ENCODE data around the gene GPR87.

Gene GPR87

DNA sequence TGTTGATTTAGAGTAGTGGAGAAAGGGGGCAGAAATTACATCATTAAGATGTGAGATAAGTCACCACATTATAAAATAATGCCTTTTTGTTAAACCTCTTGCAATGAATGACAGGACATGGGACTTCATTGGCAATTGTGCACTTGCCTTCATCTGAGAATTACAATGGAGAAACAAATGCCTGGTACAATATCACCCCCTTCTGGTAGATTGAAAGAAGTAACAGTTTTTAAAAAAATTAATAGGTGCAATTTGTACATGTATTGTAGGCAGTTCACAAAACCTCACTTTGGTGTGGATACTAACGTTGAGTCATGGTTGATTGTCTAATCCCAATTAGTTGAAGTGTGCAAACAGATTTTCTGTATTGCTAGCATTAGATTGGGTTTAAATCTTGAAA is 33.7 kb downstream of the GPR87 start:
- DNase-seq (ENCODE audit: low read depth), result no peak

- DNase-seq (ENCODE audit: low read depth), result no peak
Measured at GRCh38 chr3:151281671-151282324, 34.8 kb downstream of the GPR87 start.

- DNase-seq (ENCODE audit: low read depth), result no peak
Measured at GRCh38 chr3:151278230-151278629, 38.4 kb downstream of the GPR87 start, which contains the start of gene P2RY14. Gene P2RY14 (minus strand): TSS chr3:151278542. CDS start chr3:151214316, 64,226 bp downstream.

- DNase-seq (ENCODE audit: low read depth), result no peak
Measured at GRCh38 chr3:151276687-151277042, 40.0 kb downstream of the GPR87 start.

- no peak for DNase-seq (ENCODE audit: low read depth)
Measured at GRCh38 chr3:151276038-151276686, 40.5 kb downstream of the GPR87 start.

DNA sequence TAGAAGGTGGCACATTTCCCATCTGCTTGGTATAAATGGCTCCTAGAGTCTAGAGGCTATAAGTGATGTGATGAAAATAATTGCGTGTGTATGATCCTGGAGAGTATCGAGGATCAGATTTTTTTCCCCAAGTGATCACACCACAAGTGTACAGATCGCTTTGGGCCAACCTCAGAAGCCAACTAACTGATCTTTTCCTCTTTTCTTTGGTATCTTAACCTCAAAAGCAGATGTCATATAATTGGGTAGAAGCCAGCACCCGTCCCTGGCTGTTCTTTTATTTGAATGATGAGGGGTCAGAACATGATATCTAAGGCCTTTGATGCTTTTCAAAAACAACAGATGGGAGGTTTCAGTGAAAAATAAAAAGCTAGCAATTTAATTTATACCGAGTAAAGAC is 41.5 kb downstream of the GPR87 start:
- DNase-seq (ENCODE audit: low read depth), result no peak

GRCh38 chr3:151269631-151270030 is 47.0 kb downstream of the GPR87 start:
- no peak for DNase-seq (ENCODE audit: low read depth)

DNA sequence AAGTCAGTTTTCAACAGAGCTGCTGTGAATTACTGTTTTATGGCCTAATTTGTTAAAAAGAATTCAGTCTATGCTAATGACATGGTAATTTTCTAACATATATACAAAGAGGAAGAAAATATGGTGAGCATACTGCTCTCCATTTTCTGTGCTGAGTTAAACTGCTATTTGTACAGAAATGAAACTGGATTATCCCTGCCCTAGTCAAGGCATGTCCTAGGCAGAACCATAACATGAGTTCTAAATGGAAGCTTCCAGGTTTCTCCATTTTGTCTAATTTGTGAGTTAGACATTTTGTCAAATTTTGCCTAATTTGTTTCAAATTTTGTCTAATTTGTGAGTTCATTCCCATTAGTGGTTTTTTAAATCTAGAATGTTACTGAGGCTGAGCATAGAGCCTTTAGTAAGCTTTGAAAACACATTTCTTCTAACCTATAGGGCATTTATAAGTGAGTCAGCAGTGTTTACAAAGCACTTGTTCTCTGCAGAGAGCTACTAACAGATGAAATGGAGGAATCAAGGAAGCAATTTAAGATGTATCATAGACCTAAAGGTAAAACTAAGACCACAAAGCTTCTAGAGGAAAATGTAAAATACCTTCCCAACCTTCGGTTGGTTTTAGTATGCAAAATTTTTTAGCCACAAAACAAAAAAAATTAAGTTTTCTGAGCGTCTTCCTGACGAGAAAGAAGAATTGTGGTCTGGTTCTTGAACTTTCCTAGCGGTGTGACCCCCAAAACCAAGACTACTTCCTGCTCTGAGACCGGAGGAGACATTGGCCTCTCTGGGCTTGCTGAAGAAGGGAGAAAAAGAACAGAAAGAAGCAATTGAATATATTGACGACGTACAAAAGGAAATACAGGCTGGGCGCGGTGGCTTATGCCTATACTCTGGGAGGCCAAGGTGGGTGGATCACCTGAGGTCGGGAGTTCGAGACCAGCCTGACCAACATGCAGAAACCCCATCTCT is 48.1 kb downstream of the GPR87 start:
- peak; percentile 16 for DNase-seq (ENCODE audit: low read depth)

GRCh38 chr3:151267066-151267465 is 49.6 kb downstream of the GPR87 start:
- DNase-seq (ENCODE audit: low read depth), result no peak

- DNase-seq (ENCODE audit: low read depth), result no peak
Measured at GRCh38 chr3:151265866-151266265, 50.8 kb downstream of the GPR87 start.

DNA sequence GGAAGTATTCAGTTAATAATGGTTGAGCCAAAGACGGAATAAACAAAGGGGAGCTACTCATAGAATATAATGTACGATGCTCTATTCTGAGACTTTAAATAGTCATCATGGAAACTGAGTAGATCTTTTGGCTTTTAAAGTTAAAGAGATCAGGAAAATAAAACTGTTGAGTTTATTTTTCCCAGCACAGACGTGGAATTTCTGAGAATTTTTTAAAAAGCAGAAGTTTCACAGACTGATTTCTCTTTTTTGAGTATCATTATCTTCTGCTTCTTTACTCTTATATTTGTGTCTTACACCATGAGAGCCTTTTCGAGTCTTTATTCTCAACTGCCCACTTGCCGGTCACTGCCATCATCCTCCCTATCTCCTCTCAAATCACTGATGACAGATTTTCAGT is 51.5 kb downstream of the GPR87 start:
- no peak for DNase-seq (ENCODE audit: low read depth)

DNA sequence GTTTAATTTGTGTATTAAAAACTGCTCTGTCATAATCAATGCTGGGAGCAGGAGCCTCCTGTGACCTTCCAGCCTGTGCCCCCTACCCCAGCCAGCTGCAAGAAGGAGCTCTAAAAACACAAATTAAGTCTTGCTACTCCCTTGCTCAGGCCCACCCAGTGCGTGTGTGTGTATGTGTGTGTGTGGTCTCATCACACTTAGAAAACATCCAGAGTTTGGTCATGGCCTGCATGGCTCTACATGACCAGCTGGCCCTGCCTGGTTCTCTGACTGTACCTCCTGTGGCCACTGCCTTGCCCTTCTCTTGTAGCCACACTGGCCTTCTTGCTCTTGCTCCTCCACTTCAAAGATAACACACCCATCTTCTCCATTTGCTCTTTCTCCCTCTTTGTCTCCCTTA is 52.0 kb downstream of the GPR87 start:
- DNase-seq (ENCODE audit: low read depth), result no peak

DNA sequence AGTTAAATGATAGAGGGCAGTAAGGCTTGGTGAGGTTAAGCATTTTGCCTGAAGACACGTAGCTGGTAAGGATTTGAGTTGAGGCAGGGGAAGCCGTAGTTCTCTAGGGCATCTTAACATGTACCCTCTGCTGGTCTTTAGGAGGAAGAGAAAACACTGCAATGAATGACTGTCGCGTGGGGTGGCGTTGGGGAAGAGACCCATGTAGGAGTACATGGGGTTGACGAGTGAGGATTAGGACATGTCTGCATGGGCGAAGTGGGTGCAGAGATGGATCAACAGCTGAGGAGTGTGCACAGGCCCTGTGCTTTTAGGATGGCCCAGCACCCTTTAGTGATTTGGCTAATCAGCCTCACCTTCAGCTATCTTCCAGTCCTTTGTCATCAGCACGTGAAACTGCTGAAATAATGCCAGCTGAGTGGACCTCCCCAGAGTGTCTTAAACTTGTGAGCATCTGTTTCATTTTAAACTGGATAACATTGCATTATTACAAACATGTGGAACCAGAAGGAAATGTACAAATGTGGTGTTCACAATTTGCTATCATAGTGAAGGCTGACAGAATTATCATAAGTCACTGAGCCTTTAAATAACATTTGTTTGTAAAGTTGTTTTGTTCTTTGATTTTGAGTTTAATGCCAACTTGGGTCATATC is 53.6 kb downstream of the GPR87 start:
- DNase-seq (ENCODE audit: low read depth), result no peak

- DNase-seq (ENCODE audit: low read depth), result no peak
Measured at GRCh38 chr3:151259664-151260063, 57.0 kb downstream of the GPR87 start.

GRCh38 chr3:151256749-151257148 is 59.9 kb downstream of the GPR87 start:
- DNase-seq (ENCODE audit: low read depth), result no peak

DNA sequence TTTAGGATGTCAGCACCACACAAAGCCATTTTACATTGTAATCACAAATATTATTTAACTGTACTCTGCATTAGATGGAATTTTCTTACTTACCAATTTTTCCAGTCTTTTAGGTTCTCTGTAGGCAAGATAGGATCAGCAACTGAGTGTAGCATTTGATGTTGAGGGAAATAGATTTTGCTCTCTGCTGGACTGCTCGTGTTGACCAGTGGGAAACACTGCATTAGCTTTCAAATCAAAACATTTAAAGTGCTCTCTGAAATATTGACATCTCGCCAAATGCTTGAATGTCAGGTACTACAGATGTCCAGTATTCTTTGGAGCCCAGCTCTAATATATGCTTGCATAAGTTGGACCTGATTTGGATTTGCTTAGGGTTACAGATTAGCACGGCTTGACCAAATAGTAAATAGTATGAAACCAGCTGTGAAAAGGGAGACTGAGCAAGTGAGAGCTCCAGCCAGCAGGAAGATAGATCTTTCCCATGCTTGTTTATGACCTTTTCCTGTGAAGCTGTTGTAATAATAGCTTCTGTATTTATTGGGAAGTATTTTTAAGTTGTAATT is 67.8 kb downstream of the GPR87 start:
- DNase-seq (ENCODE audit: low read depth), result no peak

Data from stimulated activated CD8-positive, alpha-beta memory T cell treated with anti-CD3 and anti-CD28 coated beads, Interleukin-4, amount 100 ng/mL, for 24 hours (primary cell).